PC-9 (cell line): ENCODE data around the gene DOHH.

Experiments
- EZH2 ChIP-seq: fragments of 200-600 bp; sonication (generic); IDR thresholded peaks from 2 replicates; pipeline ENCODE4 v1.8.0; 2017; ENCODE audit warnings: antibody characterized with exemption, low read depth
- TF ChIP-seq, protein P1 (sequence below): fragments of 200-600 bp; sonication (generic); conservative IDR thresholded peaks from 2 replicates; pipeline ENCODE4 v1.6.1; 2017; ENCODE audit warnings: mixed run types, antibody characterized with exemption, mild to moderate bottlenecking, moderate library complexity

DNA sequence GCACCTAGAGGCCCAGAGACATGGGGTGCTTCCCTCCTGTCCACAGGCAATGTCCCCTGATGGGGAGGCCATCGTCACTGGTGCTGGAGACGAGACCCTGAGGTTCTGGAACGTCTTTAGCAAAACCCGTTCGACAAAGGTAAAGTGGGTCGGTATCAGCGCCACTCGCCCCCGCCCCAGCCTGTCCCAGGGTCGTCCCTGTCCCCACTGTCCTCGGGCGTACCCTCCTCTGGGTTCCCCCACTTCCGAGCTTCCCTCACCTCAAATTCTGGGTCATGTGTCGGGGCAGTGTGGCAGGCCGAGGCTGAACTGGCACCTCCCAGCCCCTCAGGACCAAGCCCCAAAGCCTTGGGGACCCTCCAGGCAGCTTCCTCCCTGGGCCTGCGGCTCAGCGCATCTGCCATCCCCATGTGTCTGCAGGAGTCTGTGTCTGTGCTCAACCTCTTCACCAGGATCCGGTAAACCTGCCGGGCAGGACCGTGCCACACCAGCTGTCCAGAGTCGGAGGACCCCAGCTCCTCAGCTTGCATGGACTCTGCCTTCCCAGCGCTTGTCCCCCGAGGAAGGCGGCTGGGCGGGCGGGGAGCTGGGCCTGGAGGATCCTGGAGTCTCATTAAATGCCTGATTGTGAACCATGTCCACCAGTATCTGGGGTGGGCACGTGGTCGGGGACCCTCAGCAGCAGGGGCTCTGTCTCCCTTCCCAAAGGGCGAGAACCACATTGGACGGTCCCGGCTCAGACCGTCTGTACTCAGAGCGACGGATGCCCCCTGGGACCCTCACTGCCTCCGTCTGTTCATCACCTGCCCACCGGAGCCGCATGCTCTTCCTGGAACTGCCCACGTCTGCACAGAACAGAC, 34.1 kb upstream of the DOHH start:
- TF ChIP-seq, protein P1, sequence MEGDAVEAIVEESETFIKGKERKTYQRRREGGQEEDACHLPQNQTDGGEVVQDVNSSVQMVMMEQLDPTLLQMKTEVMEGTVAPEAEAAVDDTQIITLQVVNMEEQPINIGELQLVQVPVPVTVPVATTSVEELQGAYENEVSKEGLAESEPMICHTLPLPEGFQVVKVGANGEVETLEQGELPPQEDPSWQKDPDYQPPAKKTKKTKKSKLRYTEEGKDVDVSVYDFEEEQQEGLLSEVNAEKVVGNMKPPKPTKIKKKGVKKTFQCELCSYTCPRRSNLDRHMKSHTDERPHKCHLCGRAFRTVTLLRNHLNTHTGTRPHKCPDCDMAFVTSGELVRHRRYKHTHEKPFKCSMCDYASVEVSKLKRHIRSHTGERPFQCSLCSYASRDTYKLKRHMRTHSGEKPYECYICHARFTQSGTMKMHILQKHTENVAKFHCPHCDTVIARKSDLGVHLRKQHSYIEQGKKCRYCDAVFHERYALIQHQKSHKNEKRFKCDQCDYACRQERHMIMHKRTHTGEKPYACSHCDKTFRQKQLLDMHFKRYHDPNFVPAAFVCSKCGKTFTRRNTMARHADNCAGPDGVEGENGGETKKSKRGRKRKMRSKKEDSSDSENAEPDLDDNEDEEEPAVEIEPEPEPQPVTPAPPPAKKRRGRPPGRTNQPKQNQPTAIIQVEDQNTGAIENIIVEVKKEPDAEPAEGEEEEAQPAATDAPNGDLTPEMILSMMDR, result no peak
- TF ChIP-seq EZH2, result no peak
